GM23338 (cell line): ENCODE measurements around the gene RAMP1.

Experiments used
- CREB1 ChIP-seq: fragments of 250-450 bp; sonication (Bioruptor Pico); IDR thresholded peaks from 2 replicates; pipeline ENCODE4 v1.5.0; 2020; ENCODE audit warnings: low read depth, mild to moderate bottlenecking, moderate library complexity
- EZH2 ChIP-seq: fragments of 200-600 bp; sonication (generic); IDR thresholded peaks from one replicate; pipeline ENCODE4 v1.8.0; 2017; ENCODE audit warnings: antibody characterized with exemption, mild to moderate bottlenecking, low read depth; ENCODE audit not compliant: unreplicated experiment
- EZH2phosphoT487 ChIP-seq: fragments of 200-600 bp; sonication (generic); IDR thresholded peaks from one replicate; pipeline ENCODE4 v1.8.1; 2018; ENCODE audit warnings: antibody characterized with exemption; ENCODE audit not compliant: unreplicated experiment
- POLR2AphosphoS5 ChIP-seq: IDR thresholded peaks from 2 replicates; pipeline ENCODE4 v1.6.1; 2016; ENCODE audit warnings: antibody characterized with exemption, low read depth
- TF ChIP-seq, protein P1 (sequence below), 2 experiments: fragments of 200-600 bp in 1 of 2; sonication (generic) in 1 of 2; conservative IDR thresholded peaks; 2 replicates each; pipeline versions ENCODE4 v1.5.1 to v1.6.1; 2016 to 2017; ENCODE audit warnings: antibody characterized with exemption in 2 of 2, low read depth in 2 of 2, mild to moderate bottlenecking in 2 of 2, moderate library complexity in 1 of 2
- TF ChIP-seq, protein P2 (sequence below): IDR thresholded peaks from one replicate; pipeline ENCODE4 v1.6.1; 2018; ENCODE audit warnings: antibody characterized with exemption; ENCODE audit not compliant: unreplicated experiment
- TF ChIP-seq, protein P3 (sequence below): fragments of 250-450 bp; sonication (Bioruptor Pico); IDR thresholded peaks from 2 replicates; pipeline ENCODE4 v1.5.0; 2020; ENCODE audit warnings: mild to moderate bottlenecking, moderate library complexity
- TF ChIP-seq, protein P4 (sequence below): IDR thresholded peaks from 2 replicates; pipeline ENCODE4 v1.6.1; 2016; ENCODE audit warnings: antibody characterized with exemption

DNA sequence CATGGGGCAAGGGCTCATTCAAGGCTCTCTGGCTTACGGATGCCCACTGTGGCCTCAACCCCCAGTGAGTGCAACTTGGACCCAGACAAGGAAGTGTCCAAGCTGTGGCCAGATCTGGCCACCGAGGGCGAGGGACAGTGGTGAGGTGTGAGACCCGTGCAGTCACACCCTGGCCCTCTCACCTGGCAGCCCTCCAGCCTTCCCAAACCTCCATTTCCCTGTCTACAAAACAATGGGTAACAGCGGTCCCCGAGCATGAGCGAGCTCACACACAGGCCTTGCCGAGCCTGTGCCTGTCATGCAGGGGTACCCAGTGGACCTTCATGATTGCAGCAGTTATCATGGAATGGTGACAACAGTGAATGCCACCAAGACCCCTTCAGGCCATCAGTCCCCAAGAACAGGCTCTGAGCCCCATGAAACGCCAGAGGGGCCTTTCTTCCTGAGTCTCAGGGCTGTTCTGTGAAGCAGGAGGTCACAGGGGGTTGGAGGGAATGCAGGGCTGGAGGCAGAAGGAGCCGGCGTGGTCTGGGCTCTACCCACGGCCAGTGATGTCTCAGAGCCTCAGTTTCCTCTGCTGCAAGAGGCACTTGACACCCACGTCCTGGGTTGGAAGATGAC lies 49.8 kb downstream of the RAMP1 start:
- TF ChIP-seq, protein P1, sequence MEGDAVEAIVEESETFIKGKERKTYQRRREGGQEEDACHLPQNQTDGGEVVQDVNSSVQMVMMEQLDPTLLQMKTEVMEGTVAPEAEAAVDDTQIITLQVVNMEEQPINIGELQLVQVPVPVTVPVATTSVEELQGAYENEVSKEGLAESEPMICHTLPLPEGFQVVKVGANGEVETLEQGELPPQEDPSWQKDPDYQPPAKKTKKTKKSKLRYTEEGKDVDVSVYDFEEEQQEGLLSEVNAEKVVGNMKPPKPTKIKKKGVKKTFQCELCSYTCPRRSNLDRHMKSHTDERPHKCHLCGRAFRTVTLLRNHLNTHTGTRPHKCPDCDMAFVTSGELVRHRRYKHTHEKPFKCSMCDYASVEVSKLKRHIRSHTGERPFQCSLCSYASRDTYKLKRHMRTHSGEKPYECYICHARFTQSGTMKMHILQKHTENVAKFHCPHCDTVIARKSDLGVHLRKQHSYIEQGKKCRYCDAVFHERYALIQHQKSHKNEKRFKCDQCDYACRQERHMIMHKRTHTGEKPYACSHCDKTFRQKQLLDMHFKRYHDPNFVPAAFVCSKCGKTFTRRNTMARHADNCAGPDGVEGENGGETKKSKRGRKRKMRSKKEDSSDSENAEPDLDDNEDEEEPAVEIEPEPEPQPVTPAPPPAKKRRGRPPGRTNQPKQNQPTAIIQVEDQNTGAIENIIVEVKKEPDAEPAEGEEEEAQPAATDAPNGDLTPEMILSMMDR (conservative IDR thresholded peaks at IDR 0.05; ENCODE audit: low read depth in 2 of 2): no peak
- TF ChIP-seq POLR2AphosphoS5 (no peak), EZH2 (no peak), CREB1 (CRISPR knock-in tag) (no peak), EZH2phosphoT487 (no peak)
- TF ChIP-seq, protein P2, sequence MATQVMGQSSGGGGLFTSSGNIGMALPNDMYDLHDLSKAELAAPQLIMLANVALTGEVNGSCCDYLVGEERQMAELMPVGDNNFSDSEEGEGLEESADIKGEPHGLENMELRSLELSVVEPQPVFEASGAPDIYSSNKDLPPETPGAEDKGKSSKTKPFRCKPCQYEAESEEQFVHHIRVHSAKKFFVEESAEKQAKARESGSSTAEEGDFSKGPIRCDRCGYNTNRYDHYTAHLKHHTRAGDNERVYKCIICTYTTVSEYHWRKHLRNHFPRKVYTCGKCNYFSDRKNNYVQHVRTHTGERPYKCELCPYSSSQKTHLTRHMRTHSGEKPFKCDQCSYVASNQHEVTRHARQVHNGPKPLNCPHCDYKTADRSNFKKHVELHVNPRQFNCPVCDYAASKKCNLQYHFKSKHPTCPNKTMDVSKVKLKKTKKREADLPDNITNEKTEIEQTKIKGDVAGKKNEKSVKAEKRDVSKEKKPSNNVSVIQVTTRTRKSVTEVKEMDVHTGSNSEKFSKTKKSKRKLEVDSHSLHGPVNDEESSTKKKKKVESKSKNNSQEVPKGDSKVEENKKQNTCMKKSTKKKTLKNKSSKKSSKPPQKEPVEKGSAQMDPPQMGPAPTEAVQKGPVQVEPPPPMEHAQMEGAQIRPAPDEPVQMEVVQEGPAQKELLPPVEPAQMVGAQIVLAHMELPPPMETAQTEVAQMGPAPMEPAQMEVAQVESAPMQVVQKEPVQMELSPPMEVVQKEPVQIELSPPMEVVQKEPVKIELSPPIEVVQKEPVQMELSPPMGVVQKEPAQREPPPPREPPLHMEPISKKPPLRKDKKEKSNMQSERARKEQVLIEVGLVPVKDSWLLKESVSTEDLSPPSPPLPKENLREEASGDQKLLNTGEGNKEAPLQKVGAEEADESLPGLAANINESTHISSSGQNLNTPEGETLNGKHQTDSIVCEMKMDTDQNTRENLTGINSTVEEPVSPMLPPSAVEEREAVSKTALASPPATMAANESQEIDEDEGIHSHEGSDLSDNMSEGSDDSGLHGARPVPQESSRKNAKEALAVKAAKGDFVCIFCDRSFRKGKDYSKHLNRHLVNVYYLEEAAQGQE: no peak
- TF ChIP-seq, protein P3, sequence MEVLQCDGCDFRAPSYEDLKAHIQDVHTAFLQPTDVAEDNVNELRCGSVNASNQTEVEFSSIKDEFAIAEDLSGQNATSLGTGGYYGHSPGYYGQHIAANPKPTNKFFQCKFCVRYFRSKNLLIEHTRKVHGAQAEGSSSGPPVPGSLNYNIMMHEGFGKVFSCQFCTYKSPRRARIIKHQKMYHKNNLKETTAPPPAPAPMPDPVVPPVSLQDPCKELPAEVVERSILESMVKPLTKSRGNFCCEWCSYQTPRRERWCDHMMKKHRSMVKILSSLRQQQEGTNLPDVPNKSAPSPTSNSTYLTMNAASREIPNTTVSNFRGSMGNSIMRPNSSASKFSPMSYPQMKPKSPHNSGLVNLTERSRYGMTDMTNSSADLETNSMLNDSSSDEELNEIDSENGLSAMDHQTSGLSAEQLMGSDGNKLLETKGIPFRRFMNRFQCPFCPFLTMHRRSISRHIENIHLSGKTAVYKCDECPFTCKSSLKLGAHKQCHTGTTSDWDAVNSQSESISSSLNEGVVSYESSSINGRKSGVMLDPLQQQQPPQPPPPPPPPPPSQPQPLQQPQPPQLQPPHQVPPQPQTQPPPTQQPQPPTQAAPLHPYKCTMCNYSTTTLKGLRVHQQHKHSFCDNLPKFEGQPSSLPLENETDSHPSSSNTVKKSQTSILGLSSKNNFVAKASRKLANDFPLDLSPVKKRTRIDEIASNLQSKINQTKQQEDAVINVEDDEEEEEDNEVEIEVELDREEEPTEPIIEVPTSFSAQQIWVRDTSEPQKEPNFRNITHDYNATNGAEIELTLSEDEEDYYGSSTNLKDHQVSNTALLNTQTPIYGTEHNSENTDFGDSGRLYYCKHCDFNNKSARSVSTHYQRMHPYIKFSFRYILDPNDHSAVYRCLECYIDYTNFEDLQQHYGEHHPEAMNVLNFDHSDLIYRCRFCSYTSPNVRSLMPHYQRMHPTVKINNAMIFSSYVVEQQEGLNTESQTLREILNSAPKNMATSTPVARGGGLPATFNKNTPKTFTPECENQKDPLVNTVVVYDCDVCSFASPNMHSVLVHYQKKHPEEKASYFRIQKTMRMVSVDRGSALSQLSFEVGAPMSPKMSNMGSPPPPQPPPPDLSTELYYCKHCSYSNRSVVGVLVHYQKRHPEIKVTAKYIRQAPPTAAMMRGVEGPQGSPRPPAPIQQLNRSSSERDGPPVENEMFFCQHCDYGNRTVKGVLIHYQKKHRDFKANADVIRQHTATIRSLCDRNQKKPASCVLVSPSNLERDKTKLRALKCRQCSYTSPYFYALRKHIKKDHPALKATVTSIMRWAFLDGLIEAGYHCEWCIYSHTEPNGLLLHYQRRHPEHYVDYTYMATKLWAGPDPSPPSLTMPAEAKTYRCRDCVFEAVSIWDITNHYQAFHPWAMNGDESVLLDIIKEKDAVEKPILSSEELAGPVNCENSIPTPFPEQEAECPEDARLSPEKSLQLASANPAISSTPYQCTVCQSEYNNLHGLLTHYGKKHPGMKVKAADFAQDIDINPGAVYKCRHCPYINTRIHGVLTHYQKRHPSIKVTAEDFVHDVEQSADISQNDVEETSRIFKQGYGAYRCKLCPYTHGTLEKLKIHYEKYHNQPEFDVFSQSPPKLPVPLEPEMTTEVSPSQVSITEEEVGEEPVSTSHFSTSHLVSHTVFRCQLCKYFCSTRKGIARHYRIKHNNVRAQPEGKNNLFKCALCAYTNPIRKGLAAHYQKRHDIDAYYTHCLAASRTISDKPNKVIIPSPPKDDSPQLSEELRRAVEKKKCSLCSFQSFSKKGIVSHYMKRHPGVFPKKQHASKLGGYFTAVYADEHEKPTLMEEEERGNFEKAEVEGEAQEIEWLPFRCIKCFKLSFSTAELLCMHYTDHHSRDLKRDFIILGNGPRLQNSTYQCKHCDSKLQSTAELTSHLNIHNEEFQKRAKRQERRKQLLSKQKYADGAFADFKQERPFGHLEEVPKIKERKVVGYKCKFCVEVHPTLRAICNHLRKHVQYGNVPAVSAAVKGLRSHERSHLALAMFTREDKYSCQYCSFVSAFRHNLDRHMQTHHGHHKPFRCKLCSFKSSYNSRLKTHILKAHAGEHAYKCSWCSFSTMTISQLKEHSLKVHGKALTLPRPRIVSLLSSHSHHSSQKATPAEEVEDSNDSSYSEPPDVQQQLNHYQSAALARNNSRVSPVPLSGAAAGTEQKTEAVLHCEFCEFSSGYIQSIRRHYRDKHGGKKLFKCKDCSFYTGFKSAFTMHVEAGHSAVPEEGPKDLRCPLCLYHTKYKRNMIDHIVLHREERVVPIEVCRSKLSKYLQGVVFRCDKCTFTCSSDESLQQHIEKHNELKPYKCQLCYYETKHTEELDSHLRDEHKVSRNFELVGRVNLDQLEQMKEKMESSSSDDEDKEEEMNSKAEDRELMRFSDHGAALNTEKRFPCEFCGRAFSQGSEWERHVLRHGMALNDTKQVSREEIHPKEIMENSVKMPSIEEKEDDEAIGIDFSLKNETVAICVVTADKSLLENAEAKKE (CRISPR knock-in tag): no peak
- TF ChIP-seq, protein P4, sequence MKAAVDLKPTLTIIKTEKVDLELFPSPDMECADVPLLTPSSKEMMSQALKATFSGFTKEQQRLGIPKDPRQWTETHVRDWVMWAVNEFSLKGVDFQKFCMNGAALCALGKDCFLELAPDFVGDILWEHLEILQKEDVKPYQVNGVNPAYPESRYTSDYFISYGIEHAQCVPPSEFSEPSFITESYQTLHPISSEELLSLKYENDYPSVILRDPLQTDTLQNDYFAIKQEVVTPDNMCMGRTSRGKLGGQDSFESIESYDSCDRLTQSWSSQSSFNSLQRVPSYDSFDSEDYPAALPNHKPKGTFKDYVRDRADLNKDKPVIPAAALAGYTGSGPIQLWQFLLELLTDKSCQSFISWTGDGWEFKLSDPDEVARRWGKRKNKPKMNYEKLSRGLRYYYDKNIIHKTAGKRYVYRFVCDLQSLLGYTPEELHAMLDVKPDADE: no peak
